Ammon's horn (tissue), 1 donor: Measurements from ENCODE around the gene RDH12.
"Not testable (repeated sequence)": the region's sequence is repeated elsewhere in the genome, so short reads cannot be mapped to it uniquely, and the experiment has no call there.

Source experiments
- DNase-seq: peaks from one replicate; pipeline ENCODE4 v3.0.0-alpha.2; 2016; ENCODE audit warnings: low spot score

Gene RDH12

GRCh38 chr14:67701492-67701891 lies at the start of gene RDH12:
TSS of gene RDH12 (plus strand) at chr14:67701886. CDS start at chr14:67722643, 20,757 bp downstream.
- not testable (repeated sequence) for DNase-seq

GRCh38 chr14:67652189-67652588 lies 49.5 kb upstream of the RDH12 start:
- no peak for DNase-seq

- no peak for DNase-seq
Observed at GRCh38 chr14:67653651-67654280, 47.9 kb upstream of the RDH12 start.

- DNase-seq = no peak
Observed at GRCh38 chr14:67663633-67664032, 38.1 kb upstream of the RDH12 start.

- peak; percentile 29 for DNase-seq
Observed at GRCh38 chr14:67665868-67666267, 35.8 kb upstream of the RDH12 start.

DNA sequence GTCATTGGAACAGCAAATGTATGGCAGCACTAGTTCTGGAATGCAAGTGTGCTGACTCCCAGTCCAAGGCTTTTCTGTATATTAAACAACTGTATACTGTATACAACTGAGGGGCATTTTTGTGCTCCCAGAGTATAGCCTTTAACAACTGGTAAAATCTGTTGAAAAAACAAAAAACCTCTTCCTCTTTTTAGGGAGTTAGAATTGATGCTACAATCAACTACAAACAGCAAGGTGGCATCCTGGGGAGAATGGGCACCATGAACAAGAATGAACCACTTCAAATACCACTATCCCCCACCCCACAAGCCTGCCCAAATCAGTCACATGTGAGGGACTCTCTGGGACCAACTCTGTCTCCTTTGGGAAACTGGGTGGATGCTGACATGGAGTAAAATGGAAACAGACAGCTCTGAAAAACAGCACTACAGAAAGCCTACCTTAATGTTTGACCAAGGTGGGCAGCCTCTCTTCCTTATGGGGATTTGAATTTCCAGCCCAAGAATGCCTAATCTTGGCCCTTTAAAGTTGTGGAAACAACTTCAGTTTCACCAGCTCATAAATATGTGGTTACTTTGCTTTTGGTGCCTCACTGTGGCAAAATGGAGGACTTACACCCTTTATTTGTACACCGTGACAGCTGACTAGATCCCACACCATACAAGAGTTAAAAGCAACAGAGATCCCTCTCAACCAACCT lies 34.8 kb upstream of the RDH12 start:
- DNase-seq = peak; percentile 78

DNA sequence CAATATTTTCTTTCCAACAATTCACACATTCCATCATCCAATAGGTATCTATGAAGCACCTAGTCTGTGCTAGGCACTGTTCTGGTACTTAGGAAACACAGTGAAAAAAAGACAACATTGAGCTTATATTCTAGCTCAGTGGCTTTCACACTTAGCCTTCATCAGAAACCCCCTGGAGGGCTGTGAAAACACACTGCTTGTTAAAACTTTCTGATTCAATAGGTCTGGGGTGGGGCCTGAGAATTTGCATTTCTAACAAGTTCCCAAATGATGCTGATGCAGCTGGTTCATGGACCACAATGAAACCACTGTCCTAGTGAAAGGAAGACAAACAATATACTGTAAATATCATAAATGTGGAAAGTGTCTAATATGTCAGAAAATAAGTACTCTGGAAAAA lies 33.1 kb upstream of the RDH12 start:
- no peak for DNase-seq

- no peak for DNase-seq
Observed at GRCh38 chr14:67673451-67673850, 28.2 kb upstream of the RDH12 start.

DNA sequence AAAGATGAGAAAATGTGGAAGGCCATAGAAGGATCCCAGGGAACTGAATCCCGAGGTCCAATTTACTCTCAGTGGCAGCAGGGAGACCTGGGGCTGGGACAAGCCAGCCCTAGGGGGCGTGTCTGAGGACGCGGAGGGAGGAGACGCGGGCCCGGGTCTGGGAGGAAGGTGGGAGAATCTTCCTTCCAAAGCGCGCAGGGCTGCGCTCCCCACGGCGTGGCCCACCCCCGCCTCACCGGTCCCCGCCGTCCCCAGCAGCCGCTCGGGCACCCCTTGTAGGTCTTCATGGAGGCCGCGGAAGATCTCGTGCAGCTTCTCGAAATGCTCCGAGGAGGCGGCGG lies 27.6 kb upstream of the RDH12 start:
- DNase-seq = peak; percentile 77

GRCh38 chr14:67674480-67675218 lies 27.0 kb upstream of the RDH12 start, which contains the start of gene VTI1B:
TSS of gene VTI1B (minus strand) at chr14:67674632. CDS start at chr14:67674489, 143 bp downstream.
- peak; percentile 84 for DNase-seq

- no peak for DNase-seq
Observed at GRCh38 chr14:67675219-67675582, 26.5 kb upstream of the RDH12 start.

GRCh38 chr14:67679006-67679405 lies 22.7 kb upstream of the RDH12 start:
- DNase-seq = no peak

- DNase-seq = no peak
Observed at GRCh38 chr14:67680121-67680602, 21.5 kb upstream of the RDH12 start.

DNA sequence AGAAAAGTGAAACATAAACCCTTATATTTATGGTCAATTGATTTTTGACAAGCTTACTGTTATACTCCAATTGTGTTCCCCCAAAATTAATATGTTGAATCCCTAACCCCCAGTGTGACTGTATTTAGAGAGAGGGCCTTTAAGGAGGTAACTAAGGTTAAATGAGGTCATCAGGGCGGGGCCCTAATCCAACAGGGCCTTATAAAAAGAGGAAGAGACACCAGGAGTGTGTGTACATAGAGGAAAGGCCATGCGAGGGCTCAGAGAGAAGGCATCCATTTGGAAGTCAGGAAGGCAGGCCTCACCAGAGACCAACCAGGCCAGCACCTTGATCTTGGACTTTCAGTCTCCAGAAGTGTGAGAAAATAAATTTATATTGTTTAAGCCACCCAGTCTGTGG lies 20.7 kb upstream of the RDH12 start:
- DNase-seq = no peak

DNA sequence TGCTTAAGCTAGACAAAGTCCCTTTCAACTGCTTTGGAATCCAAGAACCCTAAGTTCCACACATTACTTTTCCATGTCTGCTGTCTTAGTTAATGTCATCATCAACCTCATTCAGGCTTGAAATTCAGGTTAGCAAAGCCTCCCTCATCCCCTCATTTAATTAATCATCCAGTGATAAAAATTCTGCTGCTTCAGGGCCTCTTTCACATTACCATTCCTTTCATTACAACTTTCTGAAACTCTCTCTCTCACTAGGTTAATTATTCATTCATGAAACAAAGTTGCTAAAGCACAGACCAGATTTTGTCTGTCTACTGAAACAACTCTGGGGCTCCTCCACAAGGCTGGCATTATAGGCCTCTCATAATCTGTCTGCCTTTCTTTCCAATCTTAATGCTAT lies 17.8 kb upstream of the RDH12 start:
- no peak for DNase-seq

DNA sequence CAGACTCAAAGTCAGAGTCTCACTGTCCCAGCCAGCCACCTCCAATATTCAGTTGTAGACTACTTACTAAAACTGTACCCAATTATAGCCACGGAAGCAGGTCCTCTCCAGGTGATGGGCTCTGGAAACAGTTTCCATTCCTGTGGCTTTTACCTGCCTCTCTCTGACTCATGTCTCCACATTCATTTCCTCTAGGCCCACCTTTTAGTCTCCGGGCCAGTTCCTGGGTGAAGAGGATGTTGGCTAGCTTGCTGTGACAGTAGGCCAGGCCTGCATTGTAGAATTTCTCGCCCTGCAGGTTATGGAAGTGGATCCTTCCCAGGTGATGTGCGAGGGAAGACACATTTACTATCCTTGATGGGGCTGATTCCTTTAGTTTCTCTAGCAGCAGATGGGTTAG lies 11.7 kb upstream of the RDH12 start:
- no peak for DNase-seq

- peak; percentile 71 for DNase-seq
Observed at GRCh38 chr14:67694791-67695393, 6.8 kb upstream of the RDH12 start.

DNA sequence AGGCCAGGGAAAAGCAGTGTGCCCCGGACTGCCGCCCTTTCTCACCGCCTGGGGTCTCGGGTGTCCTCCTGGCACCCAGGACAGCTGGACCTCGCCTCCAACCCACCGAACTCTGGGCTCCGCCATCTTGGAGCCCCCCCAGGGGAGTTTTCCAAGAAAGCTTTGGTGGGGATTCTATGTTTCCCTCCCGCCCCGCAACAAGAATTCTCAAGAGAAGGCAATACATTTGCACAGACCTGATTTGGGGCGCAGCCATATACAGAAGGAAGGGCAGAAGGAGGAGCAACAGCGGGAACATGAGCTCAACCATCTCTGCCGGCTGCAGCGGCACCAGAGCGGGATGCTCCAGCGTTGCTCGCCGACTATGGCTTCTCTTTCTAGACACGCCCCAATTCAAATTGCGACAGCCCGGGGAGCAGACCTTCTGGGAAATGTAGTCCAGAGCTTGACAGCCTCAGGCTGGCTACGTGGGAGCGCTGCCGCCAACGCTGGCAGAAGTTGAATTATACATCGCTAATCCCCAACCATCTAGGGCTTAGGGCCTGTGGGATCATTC lies 6.2 kb upstream of the RDH12 start, which contains the start of gene RDH11:
TSS of gene RDH11 (minus strand) at position 371 of the 556 bp plus-strand sequence. CDS start at position 310, 61 bp downstream.
- peak; percentile 96 for DNase-seq

DNA sequence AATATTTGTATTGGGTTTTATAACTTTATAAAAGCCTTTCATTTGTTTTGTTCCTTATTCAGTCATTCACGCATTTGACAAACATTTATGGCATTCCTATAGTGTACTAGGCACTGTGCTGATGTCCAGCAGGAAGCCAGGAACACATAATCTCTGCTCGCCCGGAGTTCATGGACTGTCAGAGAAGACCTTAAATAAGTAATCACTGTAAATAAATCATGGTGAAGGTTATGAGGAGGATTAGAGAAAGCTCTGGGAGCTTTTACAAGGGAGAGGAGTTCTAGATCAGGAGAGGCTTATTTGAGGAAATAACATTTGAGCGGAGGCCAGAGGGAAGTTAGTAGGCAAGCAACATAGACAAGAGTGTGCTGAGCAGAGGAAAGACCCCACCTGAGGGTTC lies 4.7 kb upstream of the RDH12 start:
- no peak for DNase-seq

GRCh38 chr14:67698179-67698578 lies 3.5 kb upstream of the RDH12 start:
- DNase-seq = no peak

DNA sequence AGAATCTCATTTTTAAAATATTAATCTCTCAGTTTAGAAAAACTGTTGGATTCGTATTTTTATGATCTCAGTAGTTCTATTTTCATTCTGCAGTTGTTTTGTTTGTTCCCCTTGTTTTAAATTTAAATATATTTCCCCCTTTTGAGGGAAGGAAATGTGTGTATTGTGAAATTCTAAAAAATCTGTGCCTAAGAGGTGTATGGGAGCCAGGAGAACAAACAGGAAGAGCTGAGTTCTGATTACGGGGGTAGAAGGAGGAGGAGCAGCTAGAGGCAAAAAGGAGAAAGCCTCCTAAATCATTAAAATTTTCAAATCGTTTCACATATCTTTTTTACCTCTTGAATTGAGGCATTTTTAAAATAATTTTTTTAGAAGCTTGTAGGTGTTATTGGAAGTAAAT lies 2.3 kb downstream of the RDH12 start:
- no peak for DNase-seq

- peak; percentile 89 for DNase-seq
Observed at GRCh38 chr14:67704484-67705089, 2.9 kb downstream of the RDH12 start.
